ENCODE data around the gene TRAM2.

DNA sequence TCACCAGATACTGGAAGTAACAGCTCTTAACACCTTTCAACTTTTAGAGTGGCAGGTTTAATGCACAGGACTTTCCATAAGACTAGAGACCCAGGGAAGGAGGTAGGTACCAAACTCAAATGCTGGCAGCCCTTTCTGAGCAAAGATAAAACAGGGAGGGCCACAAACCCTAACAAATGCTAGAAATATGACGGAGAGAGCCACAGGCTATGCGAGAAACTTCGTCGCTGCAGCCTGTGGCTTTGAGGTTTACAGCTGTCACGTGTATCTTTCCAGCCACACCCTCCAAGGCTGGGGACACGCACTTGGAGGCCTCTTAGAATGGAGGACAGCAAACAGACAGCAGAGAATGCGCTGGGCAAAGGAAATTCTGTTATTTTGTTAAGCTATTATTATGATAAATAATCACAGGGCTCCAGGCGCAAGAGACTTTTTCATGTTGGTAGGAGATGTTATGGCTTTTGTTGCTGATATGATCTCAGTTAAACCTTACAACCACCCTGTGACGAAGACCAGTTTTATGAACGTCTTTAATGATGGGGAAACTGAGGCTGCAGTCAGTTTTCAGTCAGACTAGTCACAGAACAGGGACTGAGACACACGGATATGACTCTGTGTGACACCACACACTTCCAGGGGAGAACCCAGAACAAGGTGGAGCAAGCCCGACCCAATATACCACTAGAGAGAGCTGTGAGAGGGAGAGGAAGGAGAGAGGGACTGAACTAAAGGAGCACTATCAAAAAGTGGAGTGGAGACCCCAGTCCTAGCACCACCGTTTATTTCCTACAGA is 2.0 kb downstream of the TRAM2 start:
- TF ChIP-seq, protein P1, sequence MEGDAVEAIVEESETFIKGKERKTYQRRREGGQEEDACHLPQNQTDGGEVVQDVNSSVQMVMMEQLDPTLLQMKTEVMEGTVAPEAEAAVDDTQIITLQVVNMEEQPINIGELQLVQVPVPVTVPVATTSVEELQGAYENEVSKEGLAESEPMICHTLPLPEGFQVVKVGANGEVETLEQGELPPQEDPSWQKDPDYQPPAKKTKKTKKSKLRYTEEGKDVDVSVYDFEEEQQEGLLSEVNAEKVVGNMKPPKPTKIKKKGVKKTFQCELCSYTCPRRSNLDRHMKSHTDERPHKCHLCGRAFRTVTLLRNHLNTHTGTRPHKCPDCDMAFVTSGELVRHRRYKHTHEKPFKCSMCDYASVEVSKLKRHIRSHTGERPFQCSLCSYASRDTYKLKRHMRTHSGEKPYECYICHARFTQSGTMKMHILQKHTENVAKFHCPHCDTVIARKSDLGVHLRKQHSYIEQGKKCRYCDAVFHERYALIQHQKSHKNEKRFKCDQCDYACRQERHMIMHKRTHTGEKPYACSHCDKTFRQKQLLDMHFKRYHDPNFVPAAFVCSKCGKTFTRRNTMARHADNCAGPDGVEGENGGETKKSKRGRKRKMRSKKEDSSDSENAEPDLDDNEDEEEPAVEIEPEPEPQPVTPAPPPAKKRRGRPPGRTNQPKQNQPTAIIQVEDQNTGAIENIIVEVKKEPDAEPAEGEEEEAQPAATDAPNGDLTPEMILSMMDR (IDR thresholded peaks at IDR 0.05; ENCODE audit: control extremely low read depth in 1 of 3, insufficient read depth in 1 of 3, low read depth in 1 of 3, low read length in 3 of 3), result no peak
- TF ChIP-seq EZH2 (IDR thresholded peaks at IDR 0.05; ENCODE audit: low read depth, low read length, severe bottlenecking) (no peak), EP300 (IDR thresholded peaks at IDR 0.05; ENCODE audit: borderline replicate concordance in 1 of 2, low read depth in 2 of 2, low read length in 2 of 2) (no peak), POLR2AphosphoS5 (IDR thresholded peaks at IDR 0.05; ENCODE audit: low read depth, low read length) (no peak), SP2 (IDR thresholded peaks at IDR 0.05; ENCODE audit: low read length) (no peak), BRCA1 (IDR thresholded peaks at IDR 0.05; ENCODE audit: low read depth, low read length) (no peak), POLR2A (IDR thresholded peaks at IDR 0.05; ENCODE audit: control extremely low read depth in 1 of 2, low read depth in 2 of 2, low read length in 2 of 2) (no peak), CREB1 (IDR thresholded peaks at IDR 0.05) (no peak), CBX8 (IDR thresholded peaks at IDR 0.05; ENCODE audit: borderline replicate concordance, low read depth, low read length) (no peak), JUND (IDR thresholded peaks at IDR 0.05; ENCODE audit: low read length) (no peak), SIN3A (conservative IDR thresholded peaks at IDR 0.05 in 1 of 2, IDR thresholded peaks at IDR 0.05 in 1 of 2; ENCODE audit: low read depth in 1 of 2, low read length in 2 of 2) (no peak), RAD21 (IDR thresholded peaks at IDR 0.05 in 1 of 2, conservative IDR thresholded peaks at IDR 0.05 in 1 of 2; ENCODE audit: low read depth in 2 of 2, low read length in 2 of 2) (no peak)
- TF ChIP-seq, protein P2, sequence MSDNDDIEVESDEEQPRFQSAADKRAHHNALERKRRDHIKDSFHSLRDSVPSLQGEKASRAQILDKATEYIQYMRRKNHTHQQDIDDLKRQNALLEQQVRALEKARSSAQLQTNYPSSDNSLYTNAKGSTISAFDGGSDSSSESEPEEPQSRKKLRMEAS (IDR thresholded peaks at IDR 0.05), result no peak
